NCI-H1092 (cell line): Measurements from ENCODE around the gene C1orf210.

Experiments used
- DNase-seq: peaks from one replicate; lab custom pipeline; 2025; lab: John Stamatoyannopoulos, UW

C1orf210 gene

GRCh38 chr1:43285269-43285990, at the start of gene C1orf210:
Gene C1orf210, minus strand, starts transcription at chr1:43285581. Its CDS starts 2,311 bp downstream, at chr1:43283270.
- no peak for DNase-seq

GRCh38 chr1:43334453-43335205, 49.2 kb upstream of the C1orf210 start:
- DNase-seq = no peak

- no peak for DNase-seq
These were observed 46.3 kb upstream of the C1orf210 start for GRCh38 chr1:43331688-43332087.

- DNase-seq = no peak
These were observed 44.8 kb upstream of the C1orf210 start for GRCh38 chr1:43329995-43330751.

GRCh38 chr1:43327549-43328292, 42.3 kb upstream of the C1orf210 start:
- DNase-seq = no peak

GRCh38 chr1:43325381-43325780, 40.0 kb upstream of the C1orf210 start:
- no peak for DNase-seq

- no peak for DNase-seq
These were observed 39.4 kb upstream of the C1orf210 start for GRCh38 chr1:43324810-43325209.

- DNase-seq = no peak
These were observed 37.1 kb upstream of the C1orf210 start for GRCh38 chr1:43322506-43322905.

- DNase-seq = no peak
These were observed 36.0 kb upstream of the C1orf210 start for GRCh38 chr1:43321331-43321891.

GRCh38 chr1:43319766-43320165, 34.4 kb upstream of the C1orf210 start:
- no peak for DNase-seq

GRCh38 chr1:43319288-43319687, 33.9 kb upstream of the C1orf210 start:
- no peak for DNase-seq

- no peak for DNase-seq
These were observed 33.5 kb upstream of the C1orf210 start for GRCh38 chr1:43318831-43319230.

- DNase-seq = no peak
These were observed 32.6 kb upstream of the C1orf210 start for GRCh38 chr1:43317817-43318471.

GRCh38 chr1:43316738-43317520, 31.5 kb upstream of the C1orf210 start:
- no peak for DNase-seq

- no peak for DNase-seq
These were observed 30.8 kb upstream of the C1orf210 start for GRCh38 chr1:43315963-43316737.

GRCh38 chr1:43315481-43315880, 30.1 kb upstream of the C1orf210 start:
- DNase-seq = no peak

- DNase-seq = no peak
These were observed 28.9 kb upstream of the C1orf210 start for GRCh38 chr1:43314233-43314632.

GRCh38 chr1:43313771-43314170, 28.4 kb upstream of the C1orf210 start:
- DNase-seq = no peak
